GM12878 (cell line): ENCODE results near the gene VIPR1. TPM values are rescaled to one million over a fixed set of nuclear protein-coding genes. Genes with fewer than 3 reads are reported as not detected.

Source experiments
- ATAC-seq: fragments of 200-7000 bp; cut with Tn5 transposase; 3 replicates; pipeline ENCODE4 v1.9.1; 2020; ENCODE audit warnings: mild to moderate bottlenecking, moderate library complexity
- BruUV-seq: library from RNA; stranded (reverse); fragments of 400-500 nt; replicated peaks from 2 replicates; lab custom pipeline; 2021; lab: Mats Ljungman, UMichigan
- CTCF ChIA-PET: fragments of 300-600 bp; sonication (Branson Sonifier 250); formaldehyde crosslinking; extraction: SDS; loops from one replicate; lab custom pipeline; 2021; ENCODE audit warnings: inconsistent platforms; lab: Yijun Ruan, JAX
- POLR2A ChIA-PET: fragments of 350-600 bp; formaldehyde crosslinking; extraction: SDS; loops from one replicate; lab custom pipeline; 2021; ENCODE audit warnings: inconsistent platforms; lab: Charles Lee
- RAD21 ChIA-PET: fragments of 300-600 bp; sonication (Branson Sonifier 250); formaldehyde crosslinking; loops from one replicate; lab custom pipeline; 2023; ENCODE audit warnings: antibody characterized with exemption; ENCODE audit not compliant: unreplicated experiment; lab: Charles Lee
- SMC1A ChIA-PET: fragments of 300-600 bp; sonication (Branson Sonifier 250); formaldehyde crosslinking; loops from one replicate; lab custom pipeline; 2023; ENCODE audit not compliant: unreplicated experiment, uncharacterized antibody; lab: Charles Lee
- DNase-seq: peaks from one replicate; pipeline ENCODE4 v3.0.0-alpha.2; 2011; ENCODE audit warnings: low read depth, low spot score
- FAIRE-seq: peaks from 3 replicates; lab custom pipeline; 2011; peaks lifted over from hg19 to GRCh38; lab: Jason Lieb, UNC
- H2AFZ ChIP-seq: 2 replicates; pipeline ENCODE4 v1.6.0; 2011; ENCODE audit warnings: low read depth, low read length, control low read depth; ENCODE audit not compliant: control insufficient read depth
- H3K27ac ChIP-seq: 2 replicates; pipeline ENCODE4 v1.5.1; 2011; ENCODE audit warnings: control low read depth; ENCODE audit not compliant: control insufficient read depth, insufficient read depth
- H3K27me3 ChIP-seq, 2 experiments: replicated peaks in 1 of 2; 2 replicates each; pipeline versions ENCODE4 v1.6.0 to v1.6.1; 2011; ENCODE audit warnings: low read length in 1 of 2; ENCODE audit not compliant: control insufficient read depth in 2 of 2, insufficient read depth in 2 of 2
- H3K36me3 ChIP-seq, 2 experiments: 2 replicates each; pipeline ENCODE4 v1.5.1; 2011; ENCODE audit warnings: low read length in 1 of 2; ENCODE audit not compliant: control insufficient read depth in 2 of 2, insufficient read depth in 2 of 2
- H3K4me1 ChIP-seq: 2 replicates; pipeline ENCODE4 v1.6.1; 2011; ENCODE audit warnings: mild to moderate bottlenecking, low read length, moderate library complexity, mixed read lengths; ENCODE audit not compliant: control insufficient read depth, insufficient read depth
- H3K4me2 ChIP-seq: 2 replicates; pipeline ENCODE4 v1.6.0; 2011; ENCODE audit warnings: control low read depth; ENCODE audit not compliant: control insufficient read depth, insufficient read depth
- H3K4me3 ChIP-seq: fragments of 200-600 bp; sonication (generic); 2 replicates; pipeline ENCODE4 v1.5.1; 2016
- H3K79me2 ChIP-seq: 2 replicates; pipeline ENCODE4 v1.6.0; 2011; ENCODE audit warnings: low read length; ENCODE audit not compliant: control insufficient read depth, insufficient read depth
- H3K9ac ChIP-seq: 2 replicates; pipeline ENCODE4 v1.8.0; 2011; ENCODE audit warnings: low read length, control low read depth, mixed read lengths; ENCODE audit not compliant: control insufficient read depth, insufficient read depth
- H3K9me3 ChIP-seq: replicated peaks from 3 replicates; pipeline ENCODE4 v1.5.1; 2011; ENCODE audit warnings: mild to moderate bottlenecking, low read length; ENCODE audit not compliant: control insufficient read depth, insufficient read depth
- H4K20me1 ChIP-seq: 2 replicates; pipeline ENCODE4 v1.6.0; 2011; ENCODE audit not compliant: control insufficient read depth, insufficient read depth
- CHD1 ChIP-seq: IDR thresholded peaks from 2 replicates; pipeline ENCODE4 v1.6.1; 2012; ENCODE audit warnings: low read depth, low read length, improper control_type of control experiment
- CREB1 ChIP-seq: IDR thresholded peaks from 2 replicates; pipeline ENCODE4 v1.6.1; 2012; ENCODE audit warnings: low read depth, mild to moderate bottlenecking, inconsistent platforms
- JUNB ChIP-seq: IDR thresholded peaks from 2 replicates; pipeline ENCODE4 v1.6.1; 2016; ENCODE audit warnings: antibody characterized with exemption, mild to moderate bottlenecking
- MAX ChIP-seq: IDR thresholded peaks from 2 replicates; pipeline ENCODE4 v1.6.1; 2012; ENCODE audit warnings: low read depth, low read length, improper control_type of control experiment
- NFIC ChIP-seq: IDR thresholded peaks from 2 replicates; pipeline ENCODE4 v1.6.1; 2012; ENCODE audit warnings: low read depth, mild to moderate bottlenecking, inconsistent platforms, low read length, moderate library complexity
- NFYA ChIP-seq: IDR thresholded peaks from 2 replicates; pipeline ENCODE4 v1.6.1; 2011; ENCODE audit warnings: low read depth, mild to moderate bottlenecking, low read length, improper control_type of control experiment, borderline replicate concordance
- RB1 ChIP-seq: fragments of 450-650 bp; formaldehyde crosslinking; IDR thresholded peaks from 2 replicates; pipeline ENCODE4 v1.6.1; 2017; ENCODE audit warnings: mild to moderate bottlenecking, borderline replicate concordance
- WRNIP1 ChIP-seq: IDR thresholded peaks from 2 replicates; pipeline ENCODE4 v1.6.1; 2011; ENCODE audit warnings: low read depth, low read length, improper control_type of control experiment, borderline replicate concordance
- ZNF24 ChIP-seq: fragments of 450-650 bp; IDR thresholded peaks from 2 replicates; pipeline ENCODE4 v1.6.1; 2017; ENCODE audit warnings: antibody characterized with exemption, mild to moderate bottlenecking
- WGBS: methylation state at CpG from one replicate; pipeline ENCODE4 v1.1.6; 2016; ENCODE audit warnings: low lambda C conversion rate; ENCODE audit not compliant: insufficient replicate concordance, insufficient coverage; ENCODE audit errors: missing lambda C conversion rate; 5-methylcytosine and 5-hydroxymethylcytosine counted together
- in situ Hi-C: fragments of 300-500 bp; cut with MboI; formaldehyde crosslinking; loops from 9 replicates; pipeline ENCODE4 v1.14.3; 2018; ENCODE audit warnings: mixed read lengths
- intact Hi-C: fragments of 100-400 bp; cut with micrococcal nuclease; formaldehyde crosslinking; loops from one replicate; pipeline ENCODE4 v1.14.2; 2022; ENCODE audit not compliant: unreplicated experiment
- polyA plus RNA-seq, 11 experiments: library from polyadenylated mRNA; depleted of rRNA in 4 of 11; unstranded in 6 of 11; stranded (reverse) in 5 of 11; fragments of >200 nt; fragmentation: Nextera tagmentation in 4 of 11; fragmentation: Illumina TruSeq in 1 of 11; extraction: Ambion mirVana in 4 of 11; extraction: Trizol in 1 of 11; gene quantifications; 1 replicate in 1 of 11; 2 replicates in 10 of 11; pipeline versions ENCODE4 v1.2.1 to v1.2.3, GENCODE V29; 2011 to 2016; ENCODE audit warnings: inconsistent platforms in 2 of 11, missing spikeins in 2 of 11, low read depth in 1 of 11
- total RNA-seq, 4 experiments: library from RNA; depleted of rRNA in 3 of 4; stranded (reverse); fragments of >200 nt in 3 of 4; fragmentation: Illumina TruSeq in 1 of 4; extraction: Trizol in 1 of 4; gene quantifications; 2 replicates each; pipeline versions ENCODE4 v1.2.1 to v1.2.3, GENCODE V29; 2013 to 2021
- TF ChIP-seq, protein P1 (sequence below): IDR thresholded peaks from 2 replicates; pipeline ENCODE4 v1.6.1; 2012; ENCODE audit warnings: mild to moderate bottlenecking, low read depth, low read length
- TF ChIP-seq, protein P2 (sequence below): fragments of 450-650 bp; IDR thresholded peaks from 2 replicates; pipeline ENCODE4 v1.6.1; 2017; ENCODE audit warnings: mild to moderate bottlenecking, moderate library complexity

VIPR1 gene
- total and polyA plus RNA-seq, 10 of the 15 experiments (the other 5 are each of a cell fraction or from before 2014, with no cell fraction given) = 0.03 to 0.28 (median 0.12) TPM; not detected in 6

GRCh38 chr3:42529468-42529867, 27.0 kb downstream of the VIPR1 start:
- CTCF ChIA-PET = interaction anchor here (0.9 kb wide), 1 partner anchor 18 kb away, joined by 4 read pairs; no protein-coding TSS in a partner anchor
- DNase-seq (no peak), ATAC-seq (no peak), FAIRE-seq (no peak)
- Histone ChIP-seq H3K27ac (no peak overlapping the region), H3K9ac (no peak overlapping the region), H3K79me2 (no peaks in the 10 kb centered on the region), H2AFZ (no peak overlapping the region), H3K4me1 (no peaks in the 10 kb centered on the region), H3K4me2 (no peak overlapping the region), H4K20me1 (no peaks in the 10 kb centered on the region), H3K27me3 (no peaks in the 10 kb centered on the region; a peak in 2 of 4 replicates), H3K9me3 (no peaks in the 10 kb centered on the region), H3K36me3 (no peaks in the 10 kb centered on the region), H3K4me3 (no peak overlapping the region)
- POLR2A ChIA-PET = interaction anchor here (0.7 kb wide), 1 partner anchor 12 kb away, joined by 5 read pairs; no protein-coding TSS in a partner anchor
- TF ChIP-seq RB1 = no peak
- intact Hi-C loops (no loop called here), in situ Hi-C loops (no loop called here)
- no TSS peak for BruUV-seq
- 19% methylated on average over 2 of the region's 2 CpGs for WGBS
- RAD21 ChIA-PET = no interaction called here
- SMC1A ChIA-PET = no interaction called here

GRCh38 chr3:42530073-42530472, 27.6 kb downstream of the VIPR1 start:
- intact Hi-C loops = no loop called here
- Histone ChIP-seq H3K4me1 (no peaks in the 10 kb centered on the region), H3K4me2 (no peak overlapping the region), H3K9me3 (no peaks in the 10 kb centered on the region), H3K79me2 (no peaks in the 10 kb centered on the region)
- CTCF ChIA-PET = no interaction called here
- no peak for TF ChIP-seq CREB1
- no peak for TF ChIP-seq NFIC
- TF ChIP-seq, protein P1, sequence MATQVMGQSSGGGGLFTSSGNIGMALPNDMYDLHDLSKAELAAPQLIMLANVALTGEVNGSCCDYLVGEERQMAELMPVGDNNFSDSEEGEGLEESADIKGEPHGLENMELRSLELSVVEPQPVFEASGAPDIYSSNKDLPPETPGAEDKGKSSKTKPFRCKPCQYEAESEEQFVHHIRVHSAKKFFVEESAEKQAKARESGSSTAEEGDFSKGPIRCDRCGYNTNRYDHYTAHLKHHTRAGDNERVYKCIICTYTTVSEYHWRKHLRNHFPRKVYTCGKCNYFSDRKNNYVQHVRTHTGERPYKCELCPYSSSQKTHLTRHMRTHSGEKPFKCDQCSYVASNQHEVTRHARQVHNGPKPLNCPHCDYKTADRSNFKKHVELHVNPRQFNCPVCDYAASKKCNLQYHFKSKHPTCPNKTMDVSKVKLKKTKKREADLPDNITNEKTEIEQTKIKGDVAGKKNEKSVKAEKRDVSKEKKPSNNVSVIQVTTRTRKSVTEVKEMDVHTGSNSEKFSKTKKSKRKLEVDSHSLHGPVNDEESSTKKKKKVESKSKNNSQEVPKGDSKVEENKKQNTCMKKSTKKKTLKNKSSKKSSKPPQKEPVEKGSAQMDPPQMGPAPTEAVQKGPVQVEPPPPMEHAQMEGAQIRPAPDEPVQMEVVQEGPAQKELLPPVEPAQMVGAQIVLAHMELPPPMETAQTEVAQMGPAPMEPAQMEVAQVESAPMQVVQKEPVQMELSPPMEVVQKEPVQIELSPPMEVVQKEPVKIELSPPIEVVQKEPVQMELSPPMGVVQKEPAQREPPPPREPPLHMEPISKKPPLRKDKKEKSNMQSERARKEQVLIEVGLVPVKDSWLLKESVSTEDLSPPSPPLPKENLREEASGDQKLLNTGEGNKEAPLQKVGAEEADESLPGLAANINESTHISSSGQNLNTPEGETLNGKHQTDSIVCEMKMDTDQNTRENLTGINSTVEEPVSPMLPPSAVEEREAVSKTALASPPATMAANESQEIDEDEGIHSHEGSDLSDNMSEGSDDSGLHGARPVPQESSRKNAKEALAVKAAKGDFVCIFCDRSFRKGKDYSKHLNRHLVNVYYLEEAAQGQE = no peak
- no peak for TF ChIP-seq MAX
- no peak for TF ChIP-seq WRNIP1
- no peak for TF ChIP-seq ZNF24
- TF ChIP-seq CHD1 = no peak
- TF ChIP-seq, protein P2, sequence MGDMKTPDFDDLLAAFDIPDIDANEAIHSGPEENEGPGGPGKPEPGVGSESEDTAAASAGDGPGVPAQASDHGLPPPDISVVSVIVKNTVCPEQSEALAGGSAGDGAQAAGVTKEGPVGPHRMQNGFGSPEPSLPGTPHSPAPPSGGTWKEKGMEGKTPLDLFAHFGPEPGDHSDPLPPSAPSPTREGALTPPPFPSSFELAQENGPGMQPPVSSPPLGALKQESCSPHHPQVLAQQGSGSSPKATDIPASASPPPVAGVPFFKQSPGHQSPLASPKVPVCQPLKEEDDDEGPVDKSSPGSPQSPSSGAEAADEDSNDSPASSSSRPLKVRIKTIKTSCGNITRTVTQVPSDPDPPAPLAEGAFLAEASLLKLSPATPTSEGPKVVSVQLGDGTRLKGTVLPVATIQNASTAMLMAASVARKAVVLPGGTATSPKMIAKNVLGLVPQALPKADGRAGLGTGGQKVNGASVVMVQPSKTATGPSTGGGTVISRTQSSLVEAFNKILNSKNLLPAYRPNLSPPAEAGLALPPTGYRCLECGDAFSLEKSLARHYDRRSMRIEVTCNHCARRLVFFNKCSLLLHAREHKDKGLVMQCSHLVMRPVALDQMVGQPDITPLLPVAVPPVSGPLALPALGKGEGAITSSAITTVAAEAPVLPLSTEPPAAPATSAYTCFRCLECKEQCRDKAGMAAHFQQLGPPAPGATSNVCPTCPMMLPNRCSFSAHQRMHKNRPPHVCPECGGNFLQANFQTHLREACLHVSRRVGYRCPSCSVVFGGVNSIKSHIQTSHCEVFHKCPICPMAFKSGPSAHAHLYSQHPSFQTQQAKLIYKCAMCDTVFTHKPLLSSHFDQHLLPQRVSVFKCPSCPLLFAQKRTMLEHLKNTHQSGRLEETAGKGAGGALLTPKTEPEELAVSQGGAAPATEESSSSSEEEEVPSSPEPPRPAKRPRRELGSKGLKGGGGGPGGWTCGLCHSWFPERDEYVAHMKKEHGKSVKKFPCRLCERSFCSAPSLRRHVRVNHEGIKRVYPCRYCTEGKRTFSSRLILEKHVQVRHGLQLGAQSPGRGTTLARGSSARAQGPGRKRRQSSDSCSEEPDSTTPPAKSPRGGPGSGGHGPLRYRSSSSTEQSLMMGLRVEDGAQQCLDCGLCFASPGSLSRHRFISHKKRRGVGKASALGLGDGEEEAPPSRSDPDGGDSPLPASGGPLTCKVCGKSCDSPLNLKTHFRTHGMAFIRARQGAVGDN = no peak
- no peak for TF ChIP-seq JUNB
- TF ChIP-seq NFYA = no peak
- TF ChIP-seq, all 136 proteins: peak for 0
- ATAC-seq = no peak
- no peak for FAIRE-seq
- BruUV-seq = no TSS peak
- H3K9ac ChIP-seq = no peak overlapping the region
- POLR2A ChIA-PET = no interaction called here
- no peak overlapping the region for H3K27ac ChIP-seq
- H2AFZ ChIP-seq = no peak overlapping the region
- no peaks in the 10 kb centered on the region; a peak in 2 of 4 replicates for H3K27me3 ChIP-seq
- in situ Hi-C loops = no loop called here
- no peak overlapping the region for H3K4me3 ChIP-seq
- SMC1A ChIA-PET = no interaction called here
- DNase-seq = no peak
- no peaks in the 10 kb centered on the region for H3K36me3 ChIP-seq
- H4K20me1 ChIP-seq = no peaks in the 10 kb centered on the region
- RAD21 ChIA-PET = no interaction called here
